IPS DF 6.9 (cell line): ENCODE measurements around the gene MEX3D.
"Not testable (repeated sequence)": the region's sequence is repeated elsewhere in the genome, so short reads cannot be mapped to it uniquely, and the experiment has no call there.

Experiments used
- DNase-seq: peaks from one replicate; pipeline ENCODE4 v3.0.0-alpha.2; 2013; ENCODE audit warnings: low read depth, low spot score
- H3K27ac ChIP-seq: one replicate; pipeline ENCODE4 v1.5.1; 2013; ENCODE audit warnings: low read length, control low read depth
- H3K27me3 ChIP-seq: 2 replicates; pipeline ENCODE4 v1.6.1; 2013; ENCODE audit warnings: mild to moderate bottlenecking, low read length; ENCODE audit not compliant: control insufficient read depth, insufficient read depth
- H3K36me3 ChIP-seq: 2 replicates; pipeline ENCODE4 v1.6.1; 2013; ENCODE audit warnings: low read length; ENCODE audit not compliant: control insufficient read depth, insufficient read depth
- H3K4me1 ChIP-seq: 2 replicates; pipeline ENCODE4 v1.6.1; 2013; ENCODE audit warnings: low read length; ENCODE audit not compliant: control insufficient read depth, insufficient read depth
- H3K4me3 ChIP-seq: 2 replicates; pipeline ENCODE4 v1.5.1; 2013; ENCODE audit warnings: mild to moderate bottlenecking, low read length
- H3K9me3 ChIP-seq: 2 replicates; pipeline ENCODE4 v1.6.1; 2013; ENCODE audit warnings: low read length, inconsistent platforms; ENCODE audit not compliant: control insufficient read depth, insufficient read depth
- WGBS: extraction: QIAGEN DNeasy Blood & Tissue Kit; methylation state at CpG from one replicate; pipeline ENCODE4 v1.1.7; 2013; ENCODE audit warnings: mixed read lengths, missing lambda C conversion rate; ENCODE audit not compliant: insufficient read length, insufficient coverage; 5-methylcytosine and 5-hydroxymethylcytosine counted together

The MEX3D gene

DNA sequence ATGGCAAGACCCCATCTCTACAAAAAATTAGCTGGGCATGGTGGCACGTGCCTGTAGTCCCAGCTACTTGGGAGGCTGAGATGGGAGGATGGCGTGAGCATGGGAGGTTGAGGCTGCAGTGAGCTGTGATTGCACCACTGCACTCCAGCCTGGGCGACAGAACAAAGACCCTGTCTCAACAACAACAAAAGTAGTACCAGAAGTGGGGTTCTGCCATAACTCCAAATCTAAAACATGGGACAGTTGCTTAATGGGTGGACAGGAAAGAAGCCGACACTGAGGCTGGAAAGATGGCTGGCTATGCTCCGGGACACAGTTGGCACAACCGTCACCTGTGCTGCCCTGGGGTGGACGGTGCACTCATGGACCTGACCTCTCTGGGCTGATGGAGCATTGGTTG is 32.4 kb downstream of the MEX3D start:
- no CpG with 5 or more reads among the region's 7 CpGs for WGBS
- DNase-seq, H3K27me3 ChIP-seq, H3K9me3 ChIP-seq, H3K36me3 ChIP-seq, H3K4me1 ChIP-seq, H3K27ac ChIP-seq, H3K4me3 ChIP-seq: not testable (repeated sequence)

DNA sequence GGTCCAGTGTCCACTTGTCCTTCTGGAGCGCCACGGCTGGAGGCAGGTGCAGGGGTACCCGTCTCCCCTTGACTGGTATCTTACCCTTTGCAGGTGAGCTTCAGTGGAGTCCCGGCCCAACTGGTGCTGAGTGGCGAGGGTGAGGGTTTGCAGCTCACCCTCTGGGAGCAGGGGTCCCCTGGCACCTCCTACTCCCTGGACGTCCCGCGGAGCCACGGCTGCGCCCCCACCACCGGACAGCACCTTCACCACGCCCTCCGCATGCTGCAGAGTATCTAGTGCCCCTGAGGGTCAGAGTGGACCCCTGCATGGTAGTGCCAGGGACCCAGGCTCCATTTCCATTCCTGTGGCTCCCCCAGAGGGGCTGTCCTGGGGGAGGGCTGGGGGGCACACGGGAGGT is 33.2 kb downstream of the MEX3D start:
- no peak for DNase-seq
- no CpG with 5 or more reads among the region's 14 CpGs for WGBS
- Histone ChIP-seq H3K9me3 (no peaks in the 10 kb centered on the region), H3K4me3 (no peak overlapping the region), H3K36me3 (no peaks in the 10 kb centered on the region), H3K27ac (no peak overlapping the region), H3K27me3 (no peaks in the 10 kb centered on the region; the same call in 1 of the 2 replicates), H3K4me1 (no peaks in the 10 kb centered on the region)

DNA sequence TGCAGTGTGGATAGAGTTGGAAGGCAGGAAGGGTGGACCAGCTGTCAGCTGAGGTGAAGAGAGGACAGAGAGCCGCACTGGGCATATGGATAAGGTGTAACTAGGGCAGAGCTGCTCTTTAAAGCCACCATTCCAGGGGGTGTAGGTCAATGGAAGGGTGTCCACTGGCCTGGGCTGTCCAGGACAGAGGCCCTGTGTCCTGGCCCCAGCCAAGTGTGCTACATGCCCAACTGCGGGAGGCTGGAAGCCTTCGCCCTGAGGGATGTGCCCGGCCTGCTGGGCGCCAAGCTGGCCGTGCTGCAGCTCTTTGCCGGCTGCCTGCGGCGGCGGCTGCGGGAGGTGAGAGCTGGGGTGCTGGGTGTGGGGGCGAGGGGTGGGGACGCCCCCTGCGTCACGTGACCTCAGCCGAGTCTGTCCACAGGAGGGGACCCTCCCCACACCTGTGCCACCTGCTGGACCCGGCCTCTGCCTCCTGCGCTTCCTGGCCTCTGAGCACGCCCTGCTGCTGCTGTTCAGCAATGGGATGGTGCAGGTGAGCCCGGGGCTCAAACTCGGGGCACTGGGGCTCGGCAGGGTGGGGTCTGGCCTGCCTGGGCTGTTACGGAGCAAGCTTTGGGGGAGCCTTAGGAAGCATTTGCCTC is 34.5 kb downstream of the MEX3D start:
- Histone ChIP-seq H3K36me3 (no peaks in the 10 kb centered on the region), H3K4me1 (no peaks in the 10 kb centered on the region), H3K9me3 (no peaks in the 10 kb centered on the region), H3K4me3 (no peak overlapping the region; the same call in 1 of the 2 replicates), H3K27ac (no peak overlapping the region), H3K27me3 (no peaks in the 10 kb centered on the region; the same call in 1 of the 2 replicates)
- no peak for DNase-seq
- WGBS = no CpG with 5 or more reads among the region's 23 CpGs

DNA sequence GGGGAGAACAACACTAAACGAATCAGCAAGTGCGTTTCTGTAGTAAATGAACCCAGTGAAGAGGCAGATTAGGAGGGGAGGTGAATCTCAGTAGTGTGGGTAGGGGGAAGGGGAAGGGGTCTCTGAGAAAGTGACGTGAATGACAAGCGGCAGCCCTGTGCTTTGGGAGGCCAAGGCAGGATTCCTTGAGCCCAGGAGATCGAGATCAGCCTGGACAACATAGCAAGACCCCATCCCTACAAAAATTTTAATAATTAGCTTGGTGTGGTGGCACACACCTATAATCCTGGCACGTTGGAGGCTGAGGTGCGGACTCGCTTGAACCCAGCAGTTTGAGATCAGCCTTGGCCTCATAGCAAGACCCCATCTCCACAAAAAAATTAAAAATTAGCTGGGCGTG is 36.1 kb downstream of the MEX3D start:
- no peak overlapping the region for H3K4me3 ChIP-seq
- H3K4me1 ChIP-seq = no peaks in the 10 kb centered on the region
- no peaks in the 10 kb centered on the region; the same call in 1 of the 2 replicates for H3K27me3 ChIP-seq
- H3K36me3 ChIP-seq = no peaks in the 10 kb centered on the region
- no peak overlapping the region for H3K27ac ChIP-seq
- H3K9me3 ChIP-seq = no peaks in the 10 kb centered on the region
- DNase-seq = no peak
- no CpG with 5 or more reads among the region's 9 CpGs for WGBS

DNA sequence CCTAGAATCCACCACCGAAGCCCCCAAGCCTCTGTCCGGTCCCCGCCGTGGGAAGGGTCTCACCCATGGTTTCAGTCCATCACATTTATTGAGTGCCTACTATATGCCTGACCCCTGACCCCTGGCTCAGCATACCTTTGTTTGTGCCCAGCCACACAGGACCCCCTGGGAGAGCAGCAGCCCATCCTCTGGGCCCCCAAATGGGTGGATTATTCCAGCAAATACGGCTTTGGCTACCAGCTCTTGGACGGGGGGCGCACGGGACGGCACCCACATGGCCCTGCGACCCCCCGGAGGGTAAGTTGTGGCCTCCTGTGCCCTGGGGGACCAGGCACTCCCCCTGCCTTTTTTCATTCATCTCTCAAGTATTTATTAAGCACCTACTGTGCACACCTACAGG is 36.5 kb downstream of the MEX3D start:
- Histone ChIP-seq H3K9me3 (no peaks in the 10 kb centered on the region), H3K27ac (no peak overlapping the region), H3K36me3 (no peaks in the 10 kb centered on the region), H3K4me1 (no peaks in the 10 kb centered on the region), H3K27me3 (no peaks in the 10 kb centered on the region; the same call in 1 of the 2 replicates), H3K4me3 (no peak overlapping the region)
- no peak for DNase-seq
- WGBS = no CpG with 5 or more reads among the region's 11 CpGs

DNA sequence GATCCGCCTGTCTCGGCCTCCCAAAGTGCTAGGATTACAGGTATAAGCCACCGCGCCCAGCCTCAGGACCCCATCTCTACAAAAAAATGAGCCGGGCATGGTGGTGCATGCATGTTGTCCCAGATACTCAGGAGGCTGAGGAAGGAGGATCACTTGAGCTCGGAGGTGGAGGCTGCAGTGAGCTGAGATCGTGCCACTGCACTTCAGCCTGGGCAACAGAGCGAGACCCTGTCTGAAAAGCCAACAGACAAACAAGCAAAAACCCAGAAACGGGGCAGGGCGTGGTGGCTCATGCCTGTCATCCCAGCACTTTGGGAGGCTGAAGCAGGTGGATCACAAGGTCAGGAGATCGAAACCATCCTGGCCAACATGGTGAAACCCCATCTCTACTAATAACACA is 37.3 kb downstream of the MEX3D start:
- not testable (repeated sequence) for H3K9me3 ChIP-seq, H3K36me3 ChIP-seq, H3K27ac ChIP-seq, H3K27me3 ChIP-seq, H3K4me1 ChIP-seq, DNase-seq, H3K4me3 ChIP-seq
- WGBS = no CpG with 5 or more reads among the region's 11 CpGs

DNA sequence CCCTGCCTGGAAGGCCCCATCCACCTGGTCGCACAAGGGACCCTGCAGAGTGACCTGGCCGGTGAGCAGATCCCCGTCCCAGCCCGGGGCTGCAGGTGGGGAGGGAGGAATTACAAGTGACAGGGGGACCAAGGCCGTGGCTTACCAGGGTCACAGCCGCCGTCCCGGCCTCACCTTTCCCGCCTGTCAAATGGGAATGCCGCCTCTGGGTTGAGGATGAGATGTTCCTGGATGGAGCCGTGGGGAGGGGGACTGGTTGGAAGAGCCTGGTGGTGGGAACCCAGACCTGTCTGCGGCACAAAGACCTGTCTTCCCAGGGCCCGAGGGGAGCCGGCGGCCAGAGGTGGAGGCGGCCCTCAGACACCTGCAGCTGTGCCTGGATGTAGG is 38.7 kb downstream of the MEX3D start:
- DNase-seq = no peak
- H3K27me3 ChIP-seq = peaks cover 7% of the 10 kb centered on the region
- no peaks in the 10 kb centered on the region for H3K9me3 ChIP-seq
- H3K36me3 ChIP-seq = no peaks in the 10 kb centered on the region
- no peaks in the 10 kb centered on the region for H3K4me1 ChIP-seq
- no peak overlapping the region for H3K4me3 ChIP-seq
- no CpG with 5 or more reads among the region's 16 CpGs for WGBS
- no peak overlapping the region for H3K27ac ChIP-seq

DNA sequence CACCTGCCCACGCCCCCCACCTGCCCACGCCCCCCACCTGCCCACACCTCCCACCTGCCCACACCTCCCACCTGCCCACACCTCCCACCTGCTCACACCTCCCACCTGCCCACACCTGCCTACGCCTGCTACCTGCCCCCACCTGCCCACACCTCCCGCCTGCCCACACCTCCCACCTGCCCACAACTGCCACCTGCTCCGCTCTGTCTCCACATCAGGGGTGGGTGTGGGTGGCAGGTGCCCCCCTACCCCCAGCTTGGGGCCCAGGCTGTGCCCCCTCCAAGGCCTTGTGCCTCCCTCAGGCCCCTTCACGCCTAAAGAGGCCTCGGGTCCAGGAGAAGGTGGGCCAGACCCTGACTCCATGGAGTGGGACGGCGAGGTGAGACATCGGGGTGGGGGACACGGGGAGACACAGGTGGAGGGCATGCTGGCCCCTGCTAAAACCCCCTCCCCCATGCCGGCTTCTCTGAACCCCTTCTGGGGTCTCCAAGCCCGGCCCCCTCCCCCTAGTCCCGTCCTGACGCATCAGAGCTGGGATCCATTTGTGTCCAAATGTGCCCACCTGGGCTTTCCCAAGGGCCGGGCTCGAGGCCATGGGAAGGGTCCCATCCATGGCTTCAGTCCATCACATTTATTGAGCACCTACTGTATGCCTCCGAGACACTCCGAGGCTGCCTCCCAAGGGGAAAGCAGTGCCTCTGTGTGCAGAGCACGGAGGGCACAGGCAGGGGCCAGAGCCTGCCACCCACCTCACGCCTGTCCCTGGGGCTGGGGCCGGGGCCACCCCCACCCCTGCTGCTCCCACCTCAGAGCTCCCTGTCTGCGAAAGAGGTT is 39.3 kb downstream of the MEX3D start:
- H3K27ac ChIP-seq = no peak overlapping the region
- H3K27me3 ChIP-seq = peaks cover 9% of the 10 kb centered on the region
- no peaks in the 10 kb centered on the region for H3K36me3 ChIP-seq
- no peak overlapping the region for H3K4me3 ChIP-seq
- DNase-seq = no peak
- WGBS = no CpG with 5 or more reads among the region's 23 CpGs
- H3K9me3 ChIP-seq = no peaks in the 10 kb centered on the region
- no peaks in the 10 kb centered on the region for H3K4me1 ChIP-seq

DNA sequence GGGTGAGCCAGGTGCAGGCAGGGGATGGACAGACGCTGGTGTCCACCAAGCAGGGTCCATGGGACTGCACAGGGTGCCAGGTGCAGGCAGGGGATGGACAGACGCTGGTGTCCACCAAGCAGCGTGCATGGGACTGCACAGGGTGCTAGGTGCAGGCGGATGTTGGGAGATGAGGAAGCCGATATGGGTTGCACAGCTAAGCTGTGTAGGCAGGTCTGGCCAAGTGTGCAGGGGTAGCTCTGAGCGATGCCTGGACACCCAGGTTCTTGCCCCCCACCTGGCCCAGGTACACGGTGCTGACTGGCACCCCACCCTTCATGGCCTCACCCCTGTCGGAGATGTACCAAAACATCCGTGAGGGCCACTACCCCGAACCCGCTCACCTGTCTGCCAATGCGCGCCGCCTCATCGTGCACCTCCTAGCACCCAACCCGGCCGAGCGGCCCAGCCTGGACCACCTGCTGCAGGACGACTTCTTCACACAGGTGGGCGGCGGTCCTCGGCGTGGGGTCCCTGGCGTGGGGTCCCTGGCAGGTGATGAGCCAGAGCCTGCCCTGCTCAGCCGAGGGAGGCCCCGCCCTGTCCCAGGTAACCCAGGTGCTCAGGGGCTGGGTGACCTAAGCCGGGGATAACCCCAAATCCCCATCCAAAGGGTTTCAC is 40.3 kb downstream of the MEX3D start:
- H3K27me3 ChIP-seq = peaks cover 14% of the 10 kb centered on the region
- DNase-seq = no peak
- no peaks in the 10 kb centered on the region for H3K9me3 ChIP-seq
- H3K4me1 ChIP-seq = no peaks in the 10 kb centered on the region
- no peaks in the 10 kb centered on the region for H3K36me3 ChIP-seq
- no CpG with 5 or more reads among the region's 27 CpGs for WGBS
- no peak overlapping the region for H3K4me3 ChIP-seq
- no peak overlapping the region for H3K27ac ChIP-seq

DNA sequence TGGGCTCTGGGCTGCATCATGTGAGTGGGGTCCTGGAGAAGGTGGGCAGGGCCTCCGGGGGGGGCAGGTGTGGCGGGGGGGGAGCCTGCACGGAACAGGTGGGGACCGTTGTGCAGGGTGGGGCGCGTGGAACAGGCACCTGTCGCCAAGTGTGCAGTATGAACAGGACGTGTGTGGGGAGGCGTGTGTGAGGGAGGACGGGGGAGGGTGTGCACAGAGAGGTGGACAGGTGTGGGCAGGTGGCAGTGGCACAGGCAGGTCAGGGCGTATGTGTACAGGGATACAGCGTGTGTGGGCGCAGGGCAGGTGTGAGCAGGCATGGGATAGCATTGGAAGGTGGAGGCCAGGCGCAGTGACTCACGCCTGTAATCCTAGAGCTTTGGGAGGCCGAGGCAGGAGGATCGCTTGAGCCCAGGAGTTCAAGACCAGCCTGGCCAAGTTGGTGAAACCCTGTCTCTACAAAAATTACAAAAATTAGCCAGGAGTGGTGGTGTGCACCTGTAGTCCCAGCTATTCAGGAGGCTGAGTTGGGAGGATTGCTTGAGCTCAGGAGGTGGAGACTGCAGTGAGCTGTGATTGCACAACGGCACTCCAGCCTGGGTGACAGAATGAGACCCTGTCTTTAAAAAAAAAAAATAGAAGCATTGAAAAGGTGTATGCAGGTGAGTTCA is 41.0 kb downstream of the MEX3D start:
- Histone ChIP-seq H3K4me3 (no peak overlapping the region), H3K4me1 (no peaks in the 10 kb centered on the region), H3K27ac (no peak overlapping the region), H3K27me3 (peaks cover 14% of the 10 kb centered on the region), H3K9me3 (no peaks in the 10 kb centered on the region), H3K36me3 (no peaks in the 10 kb centered on the region)
- no CpG with 5 or more reads among the region's 18 CpGs for WGBS
- DNase-seq = no peak
